NCI-H2227 treated with DMSO at 0.1 percent for 48 hours (cell line): ENCODE measurements around the gene ALKBH7.

Experiments
- DNase-seq: peaks from one replicate; lab custom pipeline; 2025; lab: John Stamatoyannopoulos, UW

The ALKBH7 gene

GRCh38 chr19:6424195-6424938 lies 51.8 kb downstream of the ALKBH7 start, which contains the start of gene KHSRP:
KHSRP (minus strand) TSS chr19:6424811; CDS start chr19:6424701, 110 bp downstream.
- DNase-seq = no peak
